ENCODE results near the gene CDH4.

Gene CDH4

DNA sequence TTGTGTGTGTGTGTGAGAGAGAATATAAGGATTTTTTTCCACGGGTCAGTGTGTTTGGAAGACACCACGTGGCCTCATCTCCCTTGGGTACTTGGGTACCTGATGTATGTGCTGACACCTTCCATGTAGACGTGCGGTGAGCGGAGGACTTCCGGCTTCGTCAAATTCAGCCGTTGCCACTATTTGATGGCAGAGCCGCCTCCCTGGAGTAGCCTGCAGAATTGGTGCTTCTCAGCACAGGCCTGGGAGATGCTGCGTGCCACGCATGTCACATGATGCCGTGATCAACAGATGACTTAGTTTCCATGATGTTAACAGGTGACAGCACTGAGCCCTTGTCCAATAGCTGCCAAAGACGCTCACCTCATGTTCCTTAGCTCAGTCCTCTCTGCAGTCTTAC, 69.4 kb downstream of the CDH4 start:
- no peak overlapping the region for H3K9ac ChIP-seq (ENCODE audit: low read length)
- H3K27ac ChIP-seq (ENCODE audit: low read depth, low read length) = no peak overlapping the region
- H3K18ac ChIP-seq (ENCODE audit: low read length) = no peak overlapping the region
- H4K8ac ChIP-seq (ENCODE audit: low read depth, low read length) = no peak overlapping the region
- H3K4me2 ChIP-seq (ENCODE audit: low read length) = no peak overlapping the region
- no peaks in the 10 kb centered on the region for H3K9me3 ChIP-seq (ENCODE audit: insufficient read depth, low read depth, low read length)
- no peaks in the 10 kb centered on the region for H3K36me3 ChIP-seq (ENCODE audit: control insufficient read depth in 1 of 2, insufficient read depth in 2 of 2, low read length in 2 of 2)
- H3K4me3 ChIP-seq (ENCODE audit: low read depth, low read length) = no peak overlapping the region
- no peak overlapping the region for H4K91ac ChIP-seq (ENCODE audit: low read depth, low read length)
- H3K79me2 ChIP-seq (ENCODE audit: control insufficient read depth, insufficient read depth, low read length, poor library complexity) = no peaks in the 10 kb centered on the region
- no peak overlapping the region for H3K14ac ChIP-seq (ENCODE audit: low read length)
- H3K23ac ChIP-seq (ENCODE audit: low read length) = no peak overlapping the region
- H3K79me1 ChIP-seq (ENCODE audit: low read length) = no peaks in the 10 kb centered on the region
- H2BK12ac ChIP-seq (ENCODE audit: low read length) = no peak overlapping the region
- H3K4me1 ChIP-seq (ENCODE audit: control insufficient read depth in 1 of 2, insufficient read depth in 2 of 2, low read length in 2 of 2) = no peaks in the 10 kb centered on the region
- H2BK120ac ChIP-seq (ENCODE audit: insufficient read depth, low read length, poor library complexity) = no peak overlapping the region
- no peak overlapping the region for H2AFZ ChIP-seq (ENCODE audit: insufficient read depth, low read length, poor library complexity)
- H4K12ac ChIP-seq (ENCODE audit: low read depth, low read length) = no peak overlapping the region
- WGBS (ENCODE audit: extremely low coverage, insufficient coverage, insufficient read length) = no CpG with 5 or more reads among the region's 13 CpGs
- no peak overlapping the region for H3K4ac ChIP-seq (ENCODE audit: low read depth, low read length)
- no peak for DNase-seq
- H3K27me3 ChIP-seq (ENCODE audit: insufficient read depth, low read length) = no peaks in the 10 kb centered on the region
- H2BK5ac ChIP-seq (ENCODE audit: low read depth, low read length, poor library complexity) = no peak overlapping the region
- H2AK5ac ChIP-seq (ENCODE audit: low read length) = no peak overlapping the region

DNA sequence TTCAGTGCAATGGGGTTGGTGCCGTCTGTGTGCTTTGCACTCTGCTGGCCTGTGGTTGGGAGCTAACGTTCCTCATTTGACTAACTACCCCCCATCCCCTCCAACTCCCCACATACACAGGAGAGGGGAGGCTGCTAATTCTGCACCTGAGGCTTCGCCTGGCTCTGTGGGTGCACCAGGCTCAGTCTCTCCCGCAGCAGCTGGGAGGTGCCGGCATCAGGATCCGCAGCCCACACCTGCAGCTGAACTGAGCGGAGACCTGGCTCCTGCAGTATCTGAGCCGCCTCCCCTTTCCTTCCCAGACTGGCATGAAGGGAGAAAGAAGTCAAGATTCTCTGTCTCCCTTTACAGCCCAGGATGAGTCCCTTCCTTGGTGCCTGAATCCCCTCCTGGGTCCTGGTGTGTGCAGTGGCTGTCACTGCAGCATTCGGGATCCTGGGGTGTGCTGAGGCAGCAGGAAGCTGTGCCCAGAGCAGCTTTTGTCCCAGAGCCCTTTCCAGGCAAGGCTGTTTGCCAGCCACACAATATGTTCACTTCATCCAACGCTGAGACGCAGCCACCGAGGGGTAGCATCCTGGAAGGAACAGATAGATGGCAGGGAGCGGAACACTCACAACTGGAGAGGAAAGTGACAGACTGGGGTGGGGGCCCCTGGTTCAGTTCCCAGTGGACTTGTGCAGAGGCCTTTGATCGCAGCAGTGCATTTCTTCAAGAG, 70.2 kb downstream of the CDH4 start:
- H3K9me3 ChIP-seq (ENCODE audit: insufficient read depth, low read depth, low read length) = no peaks in the 10 kb centered on the region
- no peak for DNase-seq
- no peak overlapping the region for H3K18ac ChIP-seq (ENCODE audit: low read length)
- H2AFZ ChIP-seq (ENCODE audit: insufficient read depth, low read length, poor library complexity) = no peak overlapping the region
- no peak overlapping the region for H2BK12ac ChIP-seq (ENCODE audit: low read length)
- no peak overlapping the region for H2BK120ac ChIP-seq (ENCODE audit: insufficient read depth, low read length, poor library complexity)
- WGBS (ENCODE audit: extremely low coverage, insufficient coverage, insufficient read length) = no CpG with 5 or more reads among the region's 14 CpGs
- no peaks in the 10 kb centered on the region for H3K36me3 ChIP-seq (ENCODE audit: control insufficient read depth in 1 of 2, insufficient read depth in 2 of 2, low read length in 2 of 2)
- H4K91ac ChIP-seq (ENCODE audit: low read depth, low read length) = no peak overlapping the region
- no peak overlapping the region for H3K4ac ChIP-seq (ENCODE audit: low read depth, low read length)
- no peak overlapping the region for H3K14ac ChIP-seq (ENCODE audit: low read length)
- no peaks in the 10 kb centered on the region for H3K79me2 ChIP-seq (ENCODE audit: control insufficient read depth, insufficient read depth, low read length, poor library complexity)
- H3K27me3 ChIP-seq (ENCODE audit: insufficient read depth, low read length) = no peaks in the 10 kb centered on the region
- no peak overlapping the region for H2BK5ac ChIP-seq (ENCODE audit: low read depth, low read length, poor library complexity)
- no peaks in the 10 kb centered on the region for H3K79me1 ChIP-seq (ENCODE audit: low read length)
- H3K23ac ChIP-seq (ENCODE audit: low read length) = no peak overlapping the region
- no peak overlapping the region for H4K8ac ChIP-seq (ENCODE audit: low read depth, low read length)
- H3K4me2 ChIP-seq (ENCODE audit: low read length) = no peak overlapping the region
- H3K27ac ChIP-seq (ENCODE audit: low read depth, low read length) = no peak overlapping the region
- no peak overlapping the region for H2AK5ac ChIP-seq (ENCODE audit: low read length)
- no peak overlapping the region for H3K9ac ChIP-seq (ENCODE audit: low read length)
- no peak overlapping the region for H3K4me3 ChIP-seq (ENCODE audit: low read depth, low read length)
- H3K4me1 ChIP-seq (ENCODE audit: control insufficient read depth in 1 of 2, insufficient read depth in 2 of 2, low read length in 2 of 2) = no peaks in the 10 kb centered on the region
- H4K12ac ChIP-seq (ENCODE audit: low read depth, low read length) = no peak overlapping the region

DNA sequence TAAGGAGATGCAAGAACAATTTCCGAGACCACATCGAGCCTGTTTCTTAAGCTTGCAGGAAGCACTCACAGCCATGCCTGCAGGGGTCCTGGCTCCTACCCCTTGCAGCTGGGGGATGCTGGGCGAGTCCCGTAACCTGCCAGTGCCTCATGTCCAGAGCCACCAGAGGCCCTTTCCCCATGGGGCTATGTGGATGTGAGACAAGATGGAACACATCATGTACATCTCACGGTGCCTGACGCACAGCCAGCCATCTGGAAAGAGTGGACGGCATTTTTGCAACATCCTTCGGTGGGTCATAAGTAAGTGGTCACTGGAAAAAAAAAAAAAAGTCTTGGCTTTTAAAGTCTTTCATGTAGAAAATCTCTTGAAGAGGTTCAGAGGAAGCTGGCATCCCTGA, 72.8 kb downstream of the CDH4 start:
- Histone ChIP-seq H3K27ac (ENCODE audit: low read depth, low read length) (no peak overlapping the region), H2BK5ac (ENCODE audit: low read depth, low read length, poor library complexity) (no peak overlapping the region), H2AFZ (ENCODE audit: insufficient read depth, low read length, poor library complexity) (no peak overlapping the region), H3K9me3 (ENCODE audit: insufficient read depth, low read depth, low read length) (peaks cover 2% of the 10 kb centered on the region), H3K14ac (ENCODE audit: low read length) (no peak overlapping the region), H4K91ac (ENCODE audit: low read depth, low read length) (no peak overlapping the region), H3K27me3 (ENCODE audit: insufficient read depth, low read length) (no peaks in the 10 kb centered on the region), H4K8ac (ENCODE audit: low read depth, low read length) (no peak overlapping the region), H2BK12ac (ENCODE audit: low read length) (no peak overlapping the region), H4K12ac (ENCODE audit: low read depth, low read length) (no peak overlapping the region), H3K9ac (ENCODE audit: low read length) (no peak overlapping the region), H3K79me1 (ENCODE audit: low read length) (no peaks in the 10 kb centered on the region), H3K4me2 (ENCODE audit: low read length) (no peak overlapping the region), H2AK5ac (ENCODE audit: low read length) (no peak overlapping the region), H3K4me1 (ENCODE audit: control insufficient read depth in 1 of 2, insufficient read depth in 2 of 2, low read length in 2 of 2) (no peaks in the 10 kb centered on the region), H3K36me3 (ENCODE audit: control insufficient read depth in 1 of 2, insufficient read depth in 2 of 2, low read length in 2 of 2) (no peaks in the 10 kb centered on the region), H3K4me3 (ENCODE audit: low read depth, low read length) (no peak overlapping the region), H3K79me2 (ENCODE audit: control insufficient read depth, insufficient read depth, low read length, poor library complexity) (no peaks in the 10 kb centered on the region), H3K18ac (ENCODE audit: low read length) (no peak overlapping the region), H3K23ac (ENCODE audit: low read length) (no peak overlapping the region), H3K4ac (ENCODE audit: low read depth, low read length) (no peak overlapping the region), H2BK120ac (ENCODE audit: insufficient read depth, low read length, poor library complexity) (no peak overlapping the region)
- no CpG with 5 or more reads among the region's 8 CpGs for WGBS (ENCODE audit: extremely low coverage, insufficient coverage, insufficient read length)
- no peak for DNase-seq

DNA sequence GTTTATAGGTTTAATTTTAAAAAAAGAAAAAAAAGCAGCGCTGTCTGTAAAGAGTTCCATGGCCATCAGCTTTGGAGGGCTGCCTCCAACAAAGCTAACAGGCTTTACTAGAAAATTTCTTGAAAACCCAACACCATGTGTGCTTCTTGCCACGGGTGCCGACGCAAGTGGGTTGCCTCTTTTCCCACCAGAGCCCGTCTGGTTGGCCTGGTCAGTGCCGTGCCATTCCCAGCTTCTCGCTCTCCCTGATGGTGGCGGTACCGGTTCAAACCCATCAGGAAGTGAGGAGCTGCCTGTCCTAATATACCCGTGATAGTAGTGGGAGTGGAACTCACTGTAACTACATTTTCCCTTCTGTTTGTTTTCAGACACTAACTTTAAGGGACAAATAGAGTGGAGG, 73.7 kb downstream of the CDH4 start:
- Histone ChIP-seq H3K9ac (ENCODE audit: low read length) (no peak overlapping the region), H3K18ac (ENCODE audit: low read length) (no peak overlapping the region), H4K12ac (ENCODE audit: low read depth, low read length) (no peak overlapping the region), H2BK12ac (ENCODE audit: low read length) (no peak overlapping the region), H3K4me1 (ENCODE audit: control insufficient read depth in 1 of 2, insufficient read depth in 2 of 2, low read length in 2 of 2) (no peaks in the 10 kb centered on the region), H2BK120ac (ENCODE audit: insufficient read depth, low read length, poor library complexity) (no peak overlapping the region), H3K36me3 (ENCODE audit: control insufficient read depth in 1 of 2, insufficient read depth in 2 of 2, low read length in 2 of 2) (no peaks in the 10 kb centered on the region), H2AK5ac (ENCODE audit: low read length) (no peak overlapping the region), H3K4me3 (ENCODE audit: low read depth, low read length) (no peak overlapping the region), H3K14ac (ENCODE audit: low read length) (no peak overlapping the region), H3K79me1 (ENCODE audit: low read length) (no peaks in the 10 kb centered on the region), H3K79me2 (ENCODE audit: control insufficient read depth, insufficient read depth, low read length, poor library complexity) (no peaks in the 10 kb centered on the region), H2BK5ac (ENCODE audit: low read depth, low read length, poor library complexity) (no peak overlapping the region), H3K4me2 (ENCODE audit: low read length) (no peak overlapping the region), H3K4ac (ENCODE audit: low read depth, low read length) (no peak overlapping the region), H3K27me3 (ENCODE audit: insufficient read depth, low read length) (no peaks in the 10 kb centered on the region), H3K9me3 (ENCODE audit: insufficient read depth, low read depth, low read length) (peaks cover 4% of the 10 kb centered on the region), H4K91ac (ENCODE audit: low read depth, low read length) (no peak overlapping the region), H4K8ac (ENCODE audit: low read depth, low read length) (no peak overlapping the region), H3K23ac (ENCODE audit: low read length) (no peak overlapping the region), H2AFZ (ENCODE audit: insufficient read depth, low read length, poor library complexity) (no peak overlapping the region), H3K27ac (ENCODE audit: low read depth, low read length) (no peak overlapping the region)
- WGBS (ENCODE audit: extremely low coverage, insufficient coverage, insufficient read length) = no CpG with 5 or more reads among the region's 10 CpGs
- no peak for DNase-seq
